OCI-LY7 (cell line): Measurements from ENCODE around the gene S100PBP. TPM values are rescaled to one million over a fixed set of nuclear protein-coding genes. Genes with fewer than 3 reads are reported as not detected.

Source experiments
- BruUV-seq: library from RNA; stranded (reverse); fragments of 400-500 nt; replicated peaks from 2 replicates; lab custom pipeline; 2021; lab: Mats Ljungman, UMichigan
- CTCF ChIA-PET: fragments of 300-600 bp; sonication (Branson Sonifier 250); formaldehyde crosslinking; loops from one replicate; lab custom pipeline; 2022; ENCODE audit warnings: antibody characterized with exemption; ENCODE audit not compliant: unreplicated experiment; lab: Charles Lee
- POLR2A ChIA-PET: fragments of 300-600 bp; sonication (Branson Sonifier 250); formaldehyde crosslinking; loops from one replicate; lab custom pipeline; 2022; ENCODE audit warnings: antibody characterized with exemption; lab: Charles Lee
- DNase-seq: peaks from one replicate; pipeline ENCODE4 v3.0.0-alpha.2; 2015; ENCODE audit warnings: low spot score
- H2AFZ ChIP-seq: fragments of 200-600 bp; sonication (generic), shearing (Covaris generic); 2 replicates; pipeline ENCODE4 v1.6.1; 2014; ENCODE audit warnings: mild to moderate bottlenecking, antibody characterized with exemption, low read length, moderate library complexity
- H3K27ac ChIP-seq: fragments of 200-600 bp; sonication (generic); 2 replicates; pipeline ENCODE4 v1.5.1; 2014; ENCODE audit warnings: mixed run types, low read depth, mild to moderate bottlenecking, moderate library complexity, low read length, inconsistent platforms; ENCODE audit not compliant: poor library complexity, severe bottlenecking
- H3K36me3 ChIP-seq: fragments of 200-600 bp; sonication (generic); 2 replicates; pipeline ENCODE4 v1.6.1; 2014; ENCODE audit warnings: mild to moderate bottlenecking, antibody characterized with exemption, low read length, moderate library complexity, mixed read lengths; ENCODE audit not compliant: insufficient read depth
- H3K4me1 ChIP-seq: fragments of 200-600 bp; sonication (generic); 2 replicates; pipeline ENCODE4 v1.5.1; 2014; ENCODE audit warnings: mild to moderate bottlenecking, low read length; ENCODE audit not compliant: insufficient read depth, poor library complexity, severe bottlenecking
- H3K4me2 ChIP-seq: fragments of 200-600 bp; sonication (generic); 2 replicates; pipeline ENCODE4 v1.6.1; 2014; ENCODE audit warnings: mild to moderate bottlenecking, low read length
- H3K4me3 ChIP-seq: fragments of 200-600 bp; sonication (generic); 2 replicates; pipeline ENCODE4 v1.5.1; 2014; ENCODE audit warnings: mild to moderate bottlenecking, low read depth, low read length; ENCODE audit not compliant: poor library complexity, severe bottlenecking
- H3K79me2 ChIP-seq: fragments of 200-600 bp; sonication (generic); 2 replicates; pipeline ENCODE4 v1.6.1; 2016; ENCODE audit warnings: low read depth, mild to moderate bottlenecking, low read length, moderate library complexity, mixed read lengths; ENCODE audit not compliant: insufficient read depth
- H3K9me2 ChIP-seq: fragments of 200-600 bp; sonication (generic); 2 replicates; pipeline ENCODE4 v1.6.1; 2016; ENCODE audit warnings: mild to moderate bottlenecking, low read length, mixed read lengths; ENCODE audit not compliant: insufficient read depth
- H3K9me3 ChIP-seq: fragments of 200-600 bp; sonication (generic); 2 replicates; pipeline ENCODE4 v1.6.1; 2014; ENCODE audit warnings: mild to moderate bottlenecking, mixed run types, low read length, mixed read lengths
- H4K20me1 ChIP-seq: fragments of 200-600 bp; sonication (generic); 2 replicates; pipeline ENCODE4 v1.6.1; 2014; ENCODE audit warnings: mild to moderate bottlenecking, antibody characterized with exemption, low read length, moderate library complexity, mixed read lengths; ENCODE audit not compliant: insufficient read depth
- EZH2phosphoT487 ChIP-seq: fragments of 200-600 bp; sonication (generic); IDR thresholded peaks from 2 replicates; pipeline ENCODE4 v1.6.1; 2018; ENCODE audit warnings: low read depth, borderline replicate concordance, mild to moderate bottlenecking, mixed run types, antibody characterized with exemption, low read length, moderate library complexity, mixed read lengths
- intact Hi-C: fragments of 100-400 bp; cut with micrococcal nuclease; formaldehyde crosslinking; loops from one replicate; pipeline ENCODE4 v1.10.0; 2022; ENCODE audit not compliant: unreplicated experiment
- total RNA-seq, 2 experiments: library from RNA; depleted of rRNA in 1 of 2; stranded (reverse); fragments of >200 nt in 1 of 2; shearing (Covaris generic) in 1 of 2; gene quantifications; 2 replicates each; pipeline ENCODE4 v1.2.3, GENCODE V29; 2014 to 2022
- TF ChIP-seq, protein P1 (sequence below): fragments of 200-600 bp; sonication (generic); conservative IDR thresholded peaks from 2 replicates; pipeline ENCODE4 v1.5.1; 2014; ENCODE audit warnings: mild to moderate bottlenecking, antibody characterized with exemption, low read length, moderate library complexity, mixed read lengths

Gene S100PBP
- total RNA-seq, 2 experiments from 2014 or later: 72.1 to 136 TPM

DNA sequence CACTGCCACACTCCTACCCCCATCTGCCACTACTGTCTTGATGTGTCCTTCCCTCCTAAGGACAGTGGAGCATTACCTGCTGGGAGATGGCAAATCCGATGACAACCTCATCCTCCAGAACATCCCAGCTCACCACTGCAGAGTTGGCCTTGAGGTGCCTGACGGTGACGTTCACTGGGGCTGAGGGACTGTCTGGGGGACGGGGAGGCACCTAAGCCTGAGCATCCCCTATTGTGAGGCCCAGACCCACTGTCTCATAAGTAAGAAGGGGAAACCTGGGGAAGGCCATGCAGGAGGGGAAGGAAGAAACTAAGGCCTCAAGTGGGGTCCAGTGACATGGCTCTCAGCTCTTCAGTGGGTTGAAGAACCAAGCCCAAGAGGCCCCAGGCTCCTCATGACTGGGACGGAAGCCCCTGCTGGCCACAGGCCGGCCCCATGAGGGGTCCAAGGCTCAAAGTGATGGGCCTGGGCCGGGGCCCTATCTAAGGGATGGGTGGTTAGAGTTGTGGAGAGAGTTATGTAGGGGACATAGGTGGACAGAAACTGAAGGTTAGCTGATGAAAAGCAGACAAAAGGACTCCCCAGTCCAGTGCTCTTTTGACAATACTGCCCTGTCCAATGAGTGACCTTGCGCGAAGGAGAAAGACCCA, 51.5 kb downstream of the S100PBP start:
- no peak for DNase-seq
- Histone ChIP-seq H3K4me3 (no peak overlapping the region), H4K20me1 (no peaks in the 10 kb centered on the region), H3K36me3 (no peaks in the 10 kb centered on the region), H3K27ac (no peak overlapping the region), H3K4me2 (no peak overlapping the region), H3K9me3 (no peaks in the 10 kb centered on the region), H3K79me2 (no peaks in the 10 kb centered on the region), H3K9me2 (no peaks in the 10 kb centered on the region), H2AFZ (no peak overlapping the region), H3K4me1 (peaks cover 25% of the 10 kb centered on the region)
- no TSS peak for BruUV-seq
- ChIA-PET CTCF (interaction anchor here (0.6 kb wide), 1 partner anchor 427 kb away, joined by 3 read pairs; no protein-coding TSS in a partner anchor), POLR2A (no interaction called here)
- TF ChIP-seq, protein P1, sequence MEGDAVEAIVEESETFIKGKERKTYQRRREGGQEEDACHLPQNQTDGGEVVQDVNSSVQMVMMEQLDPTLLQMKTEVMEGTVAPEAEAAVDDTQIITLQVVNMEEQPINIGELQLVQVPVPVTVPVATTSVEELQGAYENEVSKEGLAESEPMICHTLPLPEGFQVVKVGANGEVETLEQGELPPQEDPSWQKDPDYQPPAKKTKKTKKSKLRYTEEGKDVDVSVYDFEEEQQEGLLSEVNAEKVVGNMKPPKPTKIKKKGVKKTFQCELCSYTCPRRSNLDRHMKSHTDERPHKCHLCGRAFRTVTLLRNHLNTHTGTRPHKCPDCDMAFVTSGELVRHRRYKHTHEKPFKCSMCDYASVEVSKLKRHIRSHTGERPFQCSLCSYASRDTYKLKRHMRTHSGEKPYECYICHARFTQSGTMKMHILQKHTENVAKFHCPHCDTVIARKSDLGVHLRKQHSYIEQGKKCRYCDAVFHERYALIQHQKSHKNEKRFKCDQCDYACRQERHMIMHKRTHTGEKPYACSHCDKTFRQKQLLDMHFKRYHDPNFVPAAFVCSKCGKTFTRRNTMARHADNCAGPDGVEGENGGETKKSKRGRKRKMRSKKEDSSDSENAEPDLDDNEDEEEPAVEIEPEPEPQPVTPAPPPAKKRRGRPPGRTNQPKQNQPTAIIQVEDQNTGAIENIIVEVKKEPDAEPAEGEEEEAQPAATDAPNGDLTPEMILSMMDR: no peak
- no peak for TF ChIP-seq EZH2phosphoT487
- intact Hi-C loops: no loop called here

DNA sequence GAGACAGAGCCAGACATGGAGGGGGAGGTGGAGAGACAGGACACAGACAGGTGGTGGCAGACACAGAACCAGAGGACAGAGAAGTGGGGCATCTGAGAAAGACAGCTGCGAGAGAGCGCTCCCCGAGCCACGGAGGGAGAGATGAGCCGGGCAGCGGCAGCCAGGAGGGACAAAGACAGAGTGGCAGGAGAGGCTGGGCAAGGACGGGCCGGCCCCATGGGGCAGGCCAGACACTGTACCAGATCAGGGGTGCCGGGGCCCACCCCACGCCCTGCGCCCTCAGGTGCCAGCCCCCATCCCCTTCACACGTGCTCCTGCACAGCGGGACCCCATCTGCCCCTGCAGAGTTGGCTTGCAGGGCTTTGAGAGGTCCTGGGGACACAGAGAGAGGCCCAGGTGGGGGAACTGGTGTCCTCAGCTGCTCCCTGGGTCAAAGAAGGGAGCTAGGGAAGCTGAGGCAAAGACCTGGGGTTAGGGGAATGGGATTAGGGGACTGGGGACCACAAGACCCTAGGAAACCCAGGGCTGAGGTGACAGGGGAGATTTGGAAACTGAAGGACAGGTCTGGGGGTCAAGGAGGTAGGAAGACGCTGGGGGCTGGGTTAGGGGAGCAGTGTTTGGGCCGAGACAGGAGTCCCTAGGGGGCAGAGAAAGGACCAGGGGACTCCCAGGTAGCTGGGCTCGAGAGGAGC, 52.6 kb downstream of the S100PBP start:
- Histone ChIP-seq H3K4me2 (no peak overlapping the region), H3K27ac (no peak overlapping the region), H3K4me3 (no peak overlapping the region), H3K9me2 (no peaks in the 10 kb centered on the region), H3K36me3 (no peaks in the 10 kb centered on the region), H3K4me1 (peaks cover 25% of the 10 kb centered on the region), H3K79me2 (no peaks in the 10 kb centered on the region), H2AFZ (no peak overlapping the region), H4K20me1 (no peaks in the 10 kb centered on the region), H3K9me3 (no peaks in the 10 kb centered on the region)
- intact Hi-C loops: no loop called here
- TF ChIP-seq, protein P1: no peak
- no TSS peak for BruUV-seq
- CTCF ChIA-PET: no interaction called here
- DNase-seq: no peak
- POLR2A ChIA-PET: no interaction called here
